Astrocyte (in vitro differentiated cells and primary cell): Measurements from ENCODE around the gene ADAMTS13. TPM values are rescaled to one million over a fixed set of nuclear protein-coding genes. Genes with fewer than 3 reads are reported as not detected.

Source experiments
- DNase-seq: peaks from one replicate; pipeline ENCODE4 v3.0.0-alpha.2; 2010; ENCODE audit warnings: low read depth
- FAIRE-seq: peaks from 2 replicates; lab custom pipeline; 2011; peaks lifted over from hg19 to GRCh38; lab: Jason Lieb, UNC
- H2AFZ ChIP-seq: 2 replicates; pipeline ENCODE4 v1.6.0; 2012; ENCODE audit warnings: low read depth, low read length, inconsistent platforms
- H3K27ac ChIP-seq: 2 replicates; pipeline ENCODE4 v1.5.1; 2011; ENCODE audit warnings: low read depth, low read length, inconsistent platforms
- H3K27me3 ChIP-seq: 2 replicates; pipeline ENCODE4 v1.6.0; 2011; ENCODE audit warnings: low read length, inconsistent platforms; ENCODE audit not compliant: insufficient read depth
- H3K36me3 ChIP-seq: 2 replicates; pipeline ENCODE4 v1.5.1; 2011; ENCODE audit warnings: low read length, inconsistent platforms; ENCODE audit not compliant: insufficient read depth
- H3K4me1 ChIP-seq: 2 replicates; pipeline ENCODE4 v1.5.1; 2011; ENCODE audit warnings: low read length, inconsistent platforms; ENCODE audit not compliant: insufficient read depth
- H3K4me2 ChIP-seq: 2 replicates; pipeline ENCODE4 v1.6.0; 2012; ENCODE audit warnings: low read length, inconsistent platforms
- H3K4me3 ChIP-seq: 2 replicates; pipeline ENCODE4 v1.5.1; 2011; ENCODE audit warnings: low read depth, mild to moderate bottlenecking, low read length, inconsistent platforms; ENCODE audit not compliant: insufficient read depth
- H3K79me2 ChIP-seq: 2 replicates; pipeline ENCODE4 v1.6.0; 2012; ENCODE audit warnings: mild to moderate bottlenecking, low read length, inconsistent platforms; ENCODE audit not compliant: insufficient read depth
- H3K9ac ChIP-seq: 2 replicates; pipeline ENCODE4 v1.6.0; 2012; ENCODE audit warnings: mild to moderate bottlenecking, low read length, inconsistent platforms
- H3K9me3 ChIP-seq: 2 replicates; pipeline ENCODE4 v1.5.1; 2012; ENCODE audit warnings: low read depth, mild to moderate bottlenecking, low read length, inconsistent platforms; ENCODE audit not compliant: insufficient read depth
- H4K20me1 ChIP-seq: 2 replicates; pipeline ENCODE4 v1.6.0; 2012; ENCODE audit warnings: low read length, inconsistent platforms; ENCODE audit not compliant: insufficient read depth
- H3K27ac Mint-ChIP-seq: one replicate; pipeline ENCODE4 v1.8.0; 2021; ENCODE audit warnings: mild to moderate bottlenecking, mixed read lengths; ENCODE audit not compliant: unreplicated experiment
- H3K27me3 Mint-ChIP-seq: one replicate; pipeline ENCODE4 v1.8.0; 2021; ENCODE audit warnings: low read depth, mixed read lengths; ENCODE audit not compliant: unreplicated experiment
- H3K36me3 Mint-ChIP-seq: one replicate; pipeline ENCODE4 v1.8.0; 2021; ENCODE audit warnings: low read depth, mixed read lengths; ENCODE audit not compliant: unreplicated experiment
- H3K4me1 Mint-ChIP-seq: one replicate; pipeline ENCODE4 v1.8.0; 2021; ENCODE audit warnings: low read depth, mixed read lengths; ENCODE audit not compliant: unreplicated experiment
- H3K4me3 Mint-ChIP-seq: one replicate; pipeline ENCODE4 v1.8.0; 2021; ENCODE audit warnings: mild to moderate bottlenecking, moderate library complexity, mixed read lengths; ENCODE audit not compliant: unreplicated experiment
- H3K9me3 Mint-ChIP-seq: one replicate; pipeline ENCODE4 v1.8.0; 2021; ENCODE audit warnings: mild to moderate bottlenecking, mixed read lengths; ENCODE audit not compliant: unreplicated experiment
- EZH2 ChIP-seq: IDR thresholded peaks from 2 replicates; pipeline ENCODE4 v1.6.1; 2012; ENCODE audit warnings: mild to moderate bottlenecking, low read length, inconsistent platforms; ENCODE audit not compliant: insufficient read depth
- total RNA-seq: library from RNA; stranded (reverse); gene quantifications from 2 replicates; pipeline ENCODE4 v1.2.1, GENCODE V29; 2021
- TF ChIP-seq, protein P1 (sequence below): IDR thresholded peaks from 2 replicates; pipeline ENCODE4 v1.5.1; 2011; ENCODE audit warnings: low read depth, mild to moderate bottlenecking, inconsistent platforms, low read length, moderate library complexity; ENCODE audit not compliant: insufficient read depth

Gene ADAMTS13
- total RNA-seq, 1 donor from 2014 or later, result 5.6 TPM

DNA sequence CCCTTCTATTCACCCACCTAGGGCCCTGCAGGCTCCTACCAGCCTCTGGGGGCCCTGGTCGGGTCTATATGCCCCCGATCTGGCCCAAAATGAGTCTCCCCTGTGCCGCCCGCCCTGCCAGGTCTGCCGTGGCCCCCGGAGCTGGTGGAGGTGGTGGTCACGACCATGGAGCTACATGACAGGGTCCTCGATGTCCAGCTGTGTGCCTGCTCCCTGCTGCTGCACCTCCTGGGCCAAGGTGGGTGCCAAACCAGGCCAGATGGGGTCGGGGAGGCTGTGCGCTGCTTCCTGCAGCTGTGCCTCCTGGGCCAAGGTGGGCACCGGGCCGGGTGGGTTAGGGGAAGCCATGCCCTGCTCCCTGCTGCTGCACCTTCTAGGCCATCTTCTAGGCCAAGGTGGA is 21.9 kb upstream of the ADAMTS13 start:
- TF ChIP-seq, protein P1, sequence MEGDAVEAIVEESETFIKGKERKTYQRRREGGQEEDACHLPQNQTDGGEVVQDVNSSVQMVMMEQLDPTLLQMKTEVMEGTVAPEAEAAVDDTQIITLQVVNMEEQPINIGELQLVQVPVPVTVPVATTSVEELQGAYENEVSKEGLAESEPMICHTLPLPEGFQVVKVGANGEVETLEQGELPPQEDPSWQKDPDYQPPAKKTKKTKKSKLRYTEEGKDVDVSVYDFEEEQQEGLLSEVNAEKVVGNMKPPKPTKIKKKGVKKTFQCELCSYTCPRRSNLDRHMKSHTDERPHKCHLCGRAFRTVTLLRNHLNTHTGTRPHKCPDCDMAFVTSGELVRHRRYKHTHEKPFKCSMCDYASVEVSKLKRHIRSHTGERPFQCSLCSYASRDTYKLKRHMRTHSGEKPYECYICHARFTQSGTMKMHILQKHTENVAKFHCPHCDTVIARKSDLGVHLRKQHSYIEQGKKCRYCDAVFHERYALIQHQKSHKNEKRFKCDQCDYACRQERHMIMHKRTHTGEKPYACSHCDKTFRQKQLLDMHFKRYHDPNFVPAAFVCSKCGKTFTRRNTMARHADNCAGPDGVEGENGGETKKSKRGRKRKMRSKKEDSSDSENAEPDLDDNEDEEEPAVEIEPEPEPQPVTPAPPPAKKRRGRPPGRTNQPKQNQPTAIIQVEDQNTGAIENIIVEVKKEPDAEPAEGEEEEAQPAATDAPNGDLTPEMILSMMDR, result no peak
- no peak for TF ChIP-seq EZH2
- Histone ChIP-seq H3K36me3 (peaks cover 4% of the 10 kb centered on the region), H3K27ac (no peak overlapping the region), H3K4me1 (peaks cover 1% of the 10 kb centered on the region), H2AFZ (no peak overlapping the region), H3K9me3 (no peaks in the 10 kb centered on the region), H3K4me2 (no peak overlapping the region), H3K79me2 (no peaks in the 10 kb centered on the region), H4K20me1 (peaks cover 11% of the 10 kb centered on the region), H3K9ac (no peak overlapping the region), H3K4me3 (no peak overlapping the region), H3K27me3 (no peaks in the 10 kb centered on the region)
- H3K4me3 Mint-ChIP-seq, result no peak overlapping the region
- peaks cover 24% of the 10 kb centered on the region for H3K27me3 Mint-ChIP-seq
- no peak for DNase-seq
- peaks cover 4% of the 10 kb centered on the region for H3K36me3 Mint-ChIP-seq
- FAIRE-seq, result no peak
- peaks cover 1% of the 10 kb centered on the region for H3K4me1 Mint-ChIP-seq
- no peaks in the 10 kb centered on the region for H3K9me3 Mint-ChIP-seq
- no peak overlapping the region for H3K27ac Mint-ChIP-seq

DNA sequence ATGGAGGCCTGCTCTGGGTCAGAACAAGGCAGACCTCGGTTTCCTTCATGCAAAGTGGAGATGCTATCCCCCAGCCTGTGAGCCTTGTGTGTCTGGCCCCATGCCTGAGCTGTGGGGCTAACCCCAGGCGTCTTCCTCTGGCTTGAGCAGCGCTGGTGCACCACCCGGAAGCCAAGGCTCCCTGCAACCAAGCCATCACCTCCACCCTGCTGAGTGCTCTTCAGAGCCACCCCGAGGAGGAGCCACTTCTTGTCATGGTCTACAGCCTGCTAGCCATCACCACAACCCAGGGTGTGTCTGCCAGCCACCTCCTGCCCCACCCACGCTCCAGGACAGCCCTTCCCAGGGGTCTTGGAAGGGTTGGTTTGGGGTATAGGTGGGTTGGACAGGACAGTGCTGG is 20.6 kb upstream of the ADAMTS13 start:
- H3K36me3 ChIP-seq, result peaks cover 5% of the 10 kb centered on the region
- no peak for TF ChIP-seq EZH2
- TF ChIP-seq, protein P1, result no peak
- H3K4me1 Mint-ChIP-seq, result peaks cover 9% of the 10 kb centered on the region
- no peaks in the 10 kb centered on the region for H3K79me2 ChIP-seq
- no peak overlapping the region for H3K4me3 ChIP-seq
- H3K4me1 ChIP-seq, result peaks cover 9% of the 10 kb centered on the region
- DNase-seq (no peak), FAIRE-seq (no peak)
- no peak overlapping the region for H3K27ac ChIP-seq
- no peaks in the 10 kb centered on the region for H3K9me3 ChIP-seq
- peaks cover 14% of the 10 kb centered on the region for H3K27me3 Mint-ChIP-seq
- peaks cover 8% of the 10 kb centered on the region for H3K36me3 Mint-ChIP-seq
- no peak overlapping the region for H3K9ac ChIP-seq
- H3K27ac Mint-ChIP-seq, result no peak overlapping the region
- H3K4me2 ChIP-seq, result no peak overlapping the region
- peaks cover 23% of the 10 kb centered on the region for H4K20me1 ChIP-seq
- H3K4me3 Mint-ChIP-seq, result no peak overlapping the region
- H2AFZ ChIP-seq, result no peak overlapping the region
- H3K9me3 Mint-ChIP-seq, result no peaks in the 10 kb centered on the region
- no peaks in the 10 kb centered on the region for H3K27me3 ChIP-seq

DNA sequence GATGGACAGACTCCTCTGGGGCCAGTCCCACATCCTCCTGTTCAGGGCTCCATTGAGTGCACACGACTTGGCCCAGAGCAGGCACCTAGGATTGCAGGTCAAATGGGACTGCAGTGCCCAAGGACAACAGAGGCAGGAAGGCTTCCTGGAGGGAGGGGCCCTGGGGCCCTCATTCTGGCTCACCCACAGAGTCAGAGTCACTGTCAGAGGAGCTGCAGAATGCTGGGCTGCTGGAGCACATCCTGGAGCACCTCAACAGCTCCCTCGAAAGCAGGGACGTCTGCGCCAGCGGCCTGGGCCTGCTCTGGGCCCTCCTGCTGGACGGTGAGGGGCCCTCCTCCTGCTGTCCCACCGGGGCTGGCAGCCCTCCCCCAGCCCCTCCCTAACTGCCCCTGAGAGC is 19.5 kb upstream of the ADAMTS13 start:
- peaks cover 5% of the 10 kb centered on the region for H3K27me3 Mint-ChIP-seq
- no peaks in the 10 kb centered on the region for H3K9me3 Mint-ChIP-seq
- no peak overlapping the region for H3K4me3 ChIP-seq
- peaks cover 13% of the 10 kb centered on the region for H3K36me3 Mint-ChIP-seq
- DNase-seq (no peak), FAIRE-seq (no peak)
- peaks cover 5% of the 10 kb centered on the region for H3K36me3 ChIP-seq
- H2AFZ ChIP-seq, result no peak overlapping the region
- TF ChIP-seq EZH2, result no peak
- TF ChIP-seq, protein P1, result no peak
- H3K4me3 Mint-ChIP-seq, result no peak overlapping the region
- peaks cover 9% of the 10 kb centered on the region for H3K4me1 ChIP-seq
- H3K9ac ChIP-seq, result no peak overlapping the region
- H3K4me2 ChIP-seq, result no peak overlapping the region
- H3K79me2 ChIP-seq, result no peaks in the 10 kb centered on the region
- peaks cover 33% of the 10 kb centered on the region for H4K20me1 ChIP-seq
- H3K4me1 Mint-ChIP-seq, result peaks cover 10% of the 10 kb centered on the region
- H3K27me3 ChIP-seq, result no peaks in the 10 kb centered on the region
- no peaks in the 10 kb centered on the region for H3K9me3 ChIP-seq
- H3K27ac Mint-ChIP-seq, result no peak overlapping the region
- no peak overlapping the region for H3K27ac ChIP-seq
